ENCODE data around the gene KIF20B.

DNA sequence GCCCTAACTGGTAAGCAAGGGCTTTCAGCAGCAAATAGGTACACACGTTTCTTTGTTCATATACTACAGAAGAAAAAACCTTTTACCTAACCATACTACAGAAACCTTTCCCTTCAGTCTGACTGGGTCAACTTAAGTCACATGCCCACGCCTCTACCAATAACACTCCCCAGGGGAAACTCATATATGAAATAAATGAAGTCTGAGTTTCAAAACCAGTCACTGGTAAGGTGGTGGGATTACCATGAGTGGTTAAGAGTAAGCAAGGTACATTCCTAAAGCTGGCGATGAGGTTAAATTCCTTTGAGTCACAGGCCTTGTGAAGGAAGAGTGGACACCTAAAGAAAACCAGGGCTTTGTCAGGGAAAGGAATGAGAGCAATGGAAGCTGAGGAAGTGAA is 21.4 kb upstream of the KIF20B start:
- TF ChIP-seq, protein P1, sequence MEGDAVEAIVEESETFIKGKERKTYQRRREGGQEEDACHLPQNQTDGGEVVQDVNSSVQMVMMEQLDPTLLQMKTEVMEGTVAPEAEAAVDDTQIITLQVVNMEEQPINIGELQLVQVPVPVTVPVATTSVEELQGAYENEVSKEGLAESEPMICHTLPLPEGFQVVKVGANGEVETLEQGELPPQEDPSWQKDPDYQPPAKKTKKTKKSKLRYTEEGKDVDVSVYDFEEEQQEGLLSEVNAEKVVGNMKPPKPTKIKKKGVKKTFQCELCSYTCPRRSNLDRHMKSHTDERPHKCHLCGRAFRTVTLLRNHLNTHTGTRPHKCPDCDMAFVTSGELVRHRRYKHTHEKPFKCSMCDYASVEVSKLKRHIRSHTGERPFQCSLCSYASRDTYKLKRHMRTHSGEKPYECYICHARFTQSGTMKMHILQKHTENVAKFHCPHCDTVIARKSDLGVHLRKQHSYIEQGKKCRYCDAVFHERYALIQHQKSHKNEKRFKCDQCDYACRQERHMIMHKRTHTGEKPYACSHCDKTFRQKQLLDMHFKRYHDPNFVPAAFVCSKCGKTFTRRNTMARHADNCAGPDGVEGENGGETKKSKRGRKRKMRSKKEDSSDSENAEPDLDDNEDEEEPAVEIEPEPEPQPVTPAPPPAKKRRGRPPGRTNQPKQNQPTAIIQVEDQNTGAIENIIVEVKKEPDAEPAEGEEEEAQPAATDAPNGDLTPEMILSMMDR (IDR thresholded peaks at IDR 0.05), result no peak
- TF ChIP-seq POLR2AphosphoS5 (IDR thresholded peaks at IDR 0.05) (no peak), POLR2A (IDR thresholded peaks at IDR 0.05; ENCODE audit: low read depth) (no peak)
